HG02588 (cell line): ENCODE data around the gene TMEM229B.

ENCODE experiments used
- ATAC-seq: cut with Tn5 transposase; IDR thresholded peaks from one replicate; pipeline ENCODE4 v1.9.1; 2021; ENCODE audit warnings: mild to moderate bottlenecking, moderate library complexity; ENCODE audit not compliant: unreplicated experiment

TMEM229B gene

DNA sequence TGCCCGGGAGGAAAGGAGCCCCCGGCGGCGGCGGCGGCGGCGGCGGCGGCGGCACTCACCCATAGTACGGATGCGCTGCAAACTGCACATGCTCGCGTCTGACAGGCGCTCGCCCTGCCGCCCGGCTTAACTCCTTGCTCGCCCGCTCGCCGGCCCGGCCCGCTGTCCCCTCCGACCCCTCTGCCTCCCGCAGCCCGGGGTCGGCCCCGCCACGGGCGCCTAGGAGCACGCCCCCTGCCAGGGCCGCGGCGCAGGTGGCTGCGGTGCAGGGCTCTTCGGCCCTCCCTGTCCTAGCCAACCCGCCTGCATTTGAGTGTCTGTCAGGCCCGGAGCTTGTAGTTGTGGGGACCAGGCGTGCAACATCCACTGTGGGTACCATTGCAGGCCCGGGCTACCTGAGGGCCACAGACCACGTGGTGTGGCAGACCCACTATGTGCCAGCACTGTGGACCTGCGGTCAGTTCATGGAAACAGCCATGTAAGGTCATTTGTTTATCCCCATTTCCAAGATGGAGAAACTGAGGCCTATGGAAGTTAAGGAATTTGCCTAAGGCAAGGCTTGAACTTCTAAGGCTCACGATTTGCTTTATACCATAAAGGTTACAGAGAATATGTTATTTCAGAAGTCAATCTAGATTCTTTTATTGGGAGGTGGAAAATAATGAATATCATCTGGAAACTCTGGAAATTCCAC is 27.0 kb upstream of the TMEM229B start:
- ATAC-seq = peak; percentile 49

DNA sequence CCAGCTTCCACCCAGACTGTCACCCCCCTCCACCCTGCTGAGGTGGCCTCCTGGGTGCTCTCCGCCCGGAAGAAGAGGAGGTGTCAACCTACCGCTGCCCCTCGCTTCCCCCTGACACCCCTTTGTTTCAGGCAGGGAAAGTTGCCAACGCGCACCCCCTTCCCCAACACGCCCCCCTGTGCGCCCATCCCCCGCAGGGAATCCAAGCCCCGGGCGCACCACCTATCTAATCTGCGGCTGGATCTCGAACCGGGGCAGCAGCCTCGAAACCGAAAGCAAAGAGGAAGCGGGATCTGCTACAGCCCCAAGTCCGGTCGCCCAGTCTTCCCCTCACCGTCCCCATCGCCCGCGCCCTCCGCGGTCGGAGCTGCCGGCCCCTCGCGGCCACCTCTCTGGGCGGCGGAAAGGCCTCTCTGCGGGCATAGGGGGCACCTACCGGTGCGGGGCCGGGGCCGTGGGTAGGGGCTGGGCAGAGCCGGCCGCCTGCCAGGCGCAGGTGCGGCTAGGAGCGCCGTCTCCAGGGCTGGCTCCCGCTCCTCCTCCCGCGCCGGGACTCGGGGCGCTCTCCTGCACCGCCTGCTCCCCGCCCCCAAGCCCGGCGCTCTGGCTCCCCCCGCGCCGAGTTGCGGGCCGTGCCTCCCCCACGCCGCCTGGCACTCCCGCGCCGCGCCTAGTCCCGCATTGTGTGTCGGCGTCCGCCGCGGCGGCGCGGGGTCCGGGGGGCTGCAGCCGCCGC is 26.3 kb upstream of the TMEM229B start:
- ATAC-seq = peak; percentile 42

DNA sequence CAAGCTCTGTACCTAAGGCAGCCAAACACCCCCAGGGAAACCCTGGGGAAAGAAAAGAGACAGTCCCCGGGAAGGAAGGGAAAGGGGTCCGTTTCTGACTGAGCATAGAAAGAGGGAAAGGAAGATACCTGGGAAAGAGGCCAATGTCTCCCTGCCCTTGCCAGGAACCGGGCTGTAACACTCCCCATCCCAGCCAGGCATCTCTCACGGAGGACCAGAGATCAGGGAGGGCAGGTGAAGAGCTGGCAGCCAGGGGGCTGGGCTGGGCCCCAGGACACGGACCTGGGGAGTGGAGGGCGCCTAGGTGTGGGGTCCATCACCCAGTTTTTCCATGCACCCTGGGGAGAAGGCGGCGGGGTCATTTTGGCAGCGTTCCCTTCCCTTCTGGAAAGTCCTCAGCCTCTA is 25.7 kb upstream of the TMEM229B start:
- no peak for ATAC-seq

DNA sequence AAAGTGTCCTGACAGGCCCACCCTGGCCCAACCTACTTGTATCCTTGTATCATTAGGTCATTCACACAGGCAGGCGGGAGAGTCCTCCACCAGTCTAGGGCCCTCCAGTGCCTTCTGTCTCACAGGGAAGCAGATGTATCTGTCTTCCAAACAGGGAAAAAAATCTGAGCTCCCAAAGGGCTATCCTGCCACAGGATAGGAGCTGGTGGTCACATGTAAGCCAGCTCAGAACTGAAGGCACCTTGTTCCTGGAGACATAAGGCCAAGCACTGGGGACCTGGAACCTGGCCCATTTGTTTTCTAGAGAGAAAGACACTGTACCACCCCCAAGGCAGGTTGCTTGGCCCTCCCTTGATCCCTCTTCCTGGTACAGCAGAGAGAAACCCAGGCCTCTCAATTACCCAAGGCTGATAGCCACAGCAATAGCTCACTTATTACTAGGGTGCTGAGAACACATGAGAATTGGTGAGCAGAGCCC is 25.1 kb upstream of the TMEM229B start:
- no peak for ATAC-seq

DNA sequence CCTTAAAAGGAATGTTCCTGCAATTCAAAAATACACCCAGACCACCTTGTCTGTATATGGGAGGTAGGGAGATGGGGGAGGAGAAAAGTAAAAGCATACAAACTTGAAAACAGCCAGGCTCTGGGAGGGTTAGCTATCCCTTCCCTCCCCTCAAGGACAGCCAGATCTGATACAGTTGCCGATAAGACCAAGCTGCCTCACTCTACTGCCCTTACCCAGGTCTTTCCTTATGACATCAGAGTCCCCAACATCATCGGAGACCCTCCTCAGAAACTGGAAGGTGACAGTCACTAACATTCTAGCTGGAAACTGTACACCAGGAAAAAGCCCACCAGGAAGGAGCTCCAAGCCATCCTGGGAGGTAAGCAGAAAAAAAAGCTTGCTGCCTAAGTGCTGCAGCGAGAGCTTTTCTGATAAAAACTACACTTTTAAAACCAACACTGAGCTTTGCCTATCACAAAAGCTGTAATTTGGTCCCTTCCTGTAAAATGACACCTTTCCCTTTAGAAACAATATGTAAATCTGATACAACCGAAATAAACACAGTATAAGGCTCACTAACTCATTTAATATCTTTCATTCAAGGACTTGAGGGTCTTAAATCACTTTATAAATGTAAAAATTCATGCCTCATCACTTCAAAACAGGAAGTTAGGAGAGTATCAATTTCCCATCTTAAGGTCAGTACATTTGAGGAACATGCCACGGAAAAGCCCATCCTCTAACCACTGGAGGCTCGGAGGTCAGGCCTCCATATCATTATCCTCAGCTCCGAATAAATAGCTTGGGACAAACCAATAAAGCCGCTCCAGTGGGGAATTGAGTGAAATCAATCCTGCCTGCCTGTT is 24.2 kb upstream of the TMEM229B start:
- ATAC-seq = no peak

DNA sequence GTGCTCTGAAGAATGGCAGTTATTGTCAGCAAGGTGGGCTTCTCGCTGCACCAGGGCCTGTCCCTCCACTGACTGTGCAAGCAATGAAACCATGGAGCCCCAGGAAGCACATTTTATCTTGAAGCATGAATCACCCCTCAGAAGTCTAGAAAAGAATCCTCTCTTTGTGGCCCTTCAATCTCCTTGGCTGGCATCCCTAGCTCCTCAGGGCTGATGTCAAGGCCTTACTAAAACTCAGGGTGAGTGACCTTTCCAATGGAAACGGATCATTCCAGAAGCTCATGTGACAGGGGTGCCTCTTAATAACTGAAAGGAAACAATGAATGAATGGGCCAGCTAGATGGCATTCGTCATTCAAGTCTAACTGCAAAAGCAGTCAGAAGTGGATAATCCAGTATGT is 22.3 kb upstream of the TMEM229B start:
- no peak for ATAC-seq

DNA sequence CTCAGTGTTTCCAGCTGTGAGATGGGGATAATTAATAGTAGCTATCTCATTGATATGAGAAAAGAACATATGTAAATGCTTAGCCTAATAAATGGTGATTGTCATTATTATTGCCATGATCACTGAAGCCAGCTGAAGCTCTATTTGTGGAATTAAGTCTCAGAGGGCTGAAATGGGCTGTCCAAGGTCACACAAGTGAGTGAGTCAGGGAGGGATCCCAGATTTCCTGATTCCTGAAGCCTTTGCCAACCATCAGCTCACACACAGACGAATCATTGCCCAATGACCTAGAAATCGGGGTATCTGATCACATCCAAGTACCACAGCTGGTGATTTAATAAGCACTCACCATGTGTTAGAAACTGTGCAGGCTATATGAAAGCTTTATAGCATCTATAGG is 21.6 kb upstream of the TMEM229B start:
- ATAC-seq = no peak

DNA sequence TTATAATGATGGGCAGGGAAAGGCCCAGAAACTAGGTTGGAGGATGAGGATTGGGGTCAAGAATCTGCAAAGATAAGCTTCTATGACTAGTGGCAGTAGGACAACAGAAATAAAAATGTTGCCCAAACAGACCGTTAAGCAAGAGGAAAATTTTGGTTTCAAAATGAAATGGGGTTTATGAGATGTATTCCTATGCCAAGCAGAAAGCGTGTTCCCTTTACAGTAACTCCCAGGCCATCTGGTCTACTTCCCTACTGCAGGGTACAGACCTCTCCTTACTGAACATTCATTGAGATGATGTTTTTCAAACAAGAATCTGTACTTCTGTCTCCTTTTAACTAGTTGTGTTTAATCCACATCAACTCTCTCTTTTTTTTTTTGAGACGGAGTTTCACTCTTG is 20.4 kb upstream of the TMEM229B start:
- ATAC-seq = no peak

DNA sequence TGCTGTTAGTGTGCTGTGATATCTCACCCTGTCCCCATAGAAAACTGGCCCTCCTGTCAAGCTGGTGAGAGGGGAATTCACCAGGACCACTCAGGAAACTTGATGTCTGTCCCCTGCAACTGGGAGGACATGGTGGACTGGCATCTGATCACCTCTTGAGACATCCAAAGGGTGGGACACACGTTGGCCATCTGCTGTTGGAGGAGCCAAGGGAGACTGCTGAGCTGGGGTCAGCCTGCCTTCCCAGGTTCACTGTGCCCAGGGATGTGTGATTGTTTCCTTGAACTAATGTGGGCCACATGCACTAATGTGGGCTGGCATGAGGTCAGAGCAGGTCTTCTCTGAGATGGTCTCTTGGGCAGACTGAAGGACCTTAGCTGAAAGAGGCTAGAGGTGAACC is 16.7 kb upstream of the TMEM229B start:
- ATAC-seq = no peak

DNA sequence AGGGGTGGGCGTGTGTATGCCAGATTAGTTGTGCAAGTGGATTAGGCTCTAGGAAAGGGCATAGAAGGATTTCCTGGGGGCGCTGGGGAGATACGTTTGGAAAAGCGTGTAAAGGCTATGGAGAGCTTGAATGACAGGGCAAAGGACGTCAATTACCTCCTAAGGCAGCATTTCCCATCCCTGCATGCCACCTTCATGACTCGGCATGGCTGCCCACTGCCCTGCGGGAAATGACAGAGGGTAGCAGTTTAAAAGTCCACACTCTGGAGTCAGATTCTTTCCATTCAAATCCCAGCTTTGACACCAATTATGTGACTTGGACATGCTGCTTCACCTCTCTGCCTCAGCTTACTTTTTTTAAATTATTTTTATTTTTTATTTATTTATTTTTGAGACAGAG is 14.8 kb upstream of the TMEM229B start:
- no peak for ATAC-seq

DNA sequence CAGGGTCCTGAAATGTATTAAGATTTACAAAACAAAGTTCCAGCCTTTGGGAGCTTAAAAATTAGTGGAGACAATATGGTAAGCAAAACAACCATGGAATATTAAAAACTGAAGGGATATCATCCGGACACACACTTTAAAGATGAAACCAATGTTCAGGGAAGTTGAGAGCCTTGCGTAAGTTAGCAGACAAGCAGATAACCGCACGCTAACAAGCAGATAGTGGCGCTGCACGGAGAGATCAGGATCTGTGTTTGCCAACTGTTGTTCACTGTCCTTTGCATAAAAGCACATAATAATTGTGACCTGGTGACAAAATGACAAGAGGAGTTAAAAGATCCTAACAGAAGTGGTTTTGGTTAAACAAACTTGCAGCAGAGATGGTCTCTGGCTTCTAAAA is 14.3 kb upstream of the TMEM229B start:
- no peak for ATAC-seq

DNA sequence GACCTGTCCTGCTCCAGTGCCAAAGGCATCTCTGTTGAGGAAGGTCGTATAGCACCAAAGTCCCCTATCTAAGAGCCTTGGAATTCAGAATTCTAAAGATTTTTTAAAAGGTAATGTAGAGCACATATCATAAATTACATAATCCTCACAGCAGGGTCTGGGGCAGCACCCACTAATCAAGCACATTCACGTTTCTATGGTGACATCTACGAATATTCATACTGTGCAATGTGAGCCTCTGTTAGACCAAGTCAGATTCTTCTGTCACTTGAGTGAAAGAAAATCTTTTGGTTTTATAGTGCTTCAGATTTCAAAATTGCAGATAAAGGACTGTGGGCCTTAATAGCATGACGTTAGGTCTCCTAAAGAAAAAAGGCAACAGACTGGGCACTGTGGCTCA is 13.1 kb upstream of the TMEM229B start:
- no peak for ATAC-seq

DNA sequence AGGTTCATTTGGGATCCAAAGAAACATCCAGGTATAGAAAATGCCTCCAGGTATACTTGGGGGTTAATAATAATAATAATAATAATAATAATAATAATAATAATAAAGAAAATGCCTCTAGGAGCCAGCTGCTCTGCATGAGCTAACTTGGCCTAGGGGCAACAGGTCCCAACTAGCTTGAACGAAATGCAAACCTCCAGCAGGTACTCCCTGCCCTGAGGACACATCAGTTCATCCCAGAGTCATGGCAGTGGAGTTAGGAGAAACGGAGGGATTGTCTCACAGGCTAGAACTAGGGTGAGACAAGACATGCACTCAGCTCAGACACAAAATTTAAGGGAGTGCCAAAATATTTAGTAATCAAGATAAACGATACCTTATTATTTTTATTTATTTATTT is 12.5 kb upstream of the TMEM229B start:
- no peak for ATAC-seq

DNA sequence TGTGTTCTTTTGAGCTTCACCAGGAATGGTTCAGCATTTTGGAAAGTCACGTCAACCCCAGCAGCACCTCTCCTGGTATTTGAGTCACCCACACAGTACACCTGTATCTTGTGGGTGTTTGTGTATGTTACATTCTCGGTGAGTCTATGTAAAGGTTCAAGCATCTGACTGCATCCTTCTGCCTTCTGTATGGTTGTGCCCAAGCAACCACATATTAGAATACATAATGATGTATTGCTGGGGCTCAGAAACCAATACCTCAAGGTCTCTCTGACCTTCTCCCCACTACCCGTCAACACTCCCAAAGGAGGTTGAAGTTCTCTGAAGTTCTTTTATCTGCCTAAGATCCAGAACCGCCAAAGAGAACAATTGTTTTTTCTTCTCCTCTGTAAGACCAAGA is 9.2 kb upstream of the TMEM229B start:
- no peak for ATAC-seq

DNA sequence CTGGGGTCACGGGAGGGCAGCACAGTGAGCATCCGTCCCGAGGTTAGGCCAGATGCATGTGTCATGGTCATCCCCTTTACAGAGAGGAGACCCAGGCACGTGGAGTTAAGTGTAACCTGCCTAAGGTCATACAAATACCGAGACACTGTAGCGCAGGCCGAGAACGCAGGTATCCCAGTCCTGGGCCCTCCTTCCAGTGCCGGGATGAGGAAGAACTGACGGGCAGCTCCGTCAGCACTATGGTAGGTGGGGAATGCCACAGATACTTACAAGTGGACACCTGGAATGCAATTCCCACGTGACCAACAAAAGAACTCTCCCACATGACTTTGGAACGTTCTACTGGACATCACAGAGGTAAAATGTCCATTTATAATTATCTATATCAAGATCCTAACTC is 8.7 kb upstream of the TMEM229B start:
- ATAC-seq = no peak

DNA sequence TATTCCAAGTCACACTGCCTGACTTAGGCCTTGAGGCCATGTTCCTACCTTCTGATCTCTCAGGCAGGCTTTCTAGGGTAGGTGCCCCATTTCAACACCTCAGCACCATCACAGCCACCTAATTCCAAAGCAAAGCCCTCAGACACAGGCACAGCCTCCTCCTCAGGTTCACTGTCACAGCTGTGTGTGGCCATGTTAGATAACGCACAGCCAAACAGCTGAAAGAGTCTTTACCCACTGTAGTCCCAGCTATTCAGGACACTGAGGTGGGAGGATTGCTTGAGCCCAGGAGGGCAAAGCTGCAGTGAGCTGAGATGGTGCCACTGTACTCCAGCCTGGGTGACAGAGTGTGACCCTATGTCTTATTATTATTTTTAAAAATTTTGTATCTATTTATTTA is 7.3 kb upstream of the TMEM229B start:
- no peak for ATAC-seq

DNA sequence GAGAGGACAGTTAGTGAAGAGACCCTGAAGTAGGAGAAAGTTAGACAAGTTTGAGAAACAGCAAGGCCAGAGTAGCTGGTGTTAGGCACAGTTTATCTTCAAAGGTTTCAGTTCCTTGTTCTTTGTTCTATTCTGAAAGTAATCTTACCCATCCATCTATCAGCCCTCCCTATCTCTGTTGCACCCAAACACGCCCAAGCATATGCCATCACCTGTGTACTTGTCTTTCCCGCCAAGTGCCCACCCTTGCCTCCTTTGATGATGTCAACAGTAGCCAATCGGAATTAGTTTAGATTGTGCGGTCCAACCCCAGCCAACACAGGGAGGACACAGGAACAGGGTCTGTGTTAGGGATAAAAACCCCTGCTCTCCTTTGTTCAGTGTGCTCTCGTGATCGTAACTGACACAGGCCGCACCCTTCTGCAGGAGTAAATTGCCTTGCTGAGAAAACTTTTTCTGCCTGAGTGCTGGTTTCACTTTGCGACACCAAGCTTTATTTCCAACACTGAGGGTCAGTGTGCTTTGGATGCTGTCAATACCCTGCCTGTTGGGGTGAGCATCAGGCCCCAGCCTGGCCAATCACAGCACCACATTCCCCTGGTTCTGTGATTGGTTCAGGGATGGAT is 4.7 kb upstream of the TMEM229B start:
- no peak for ATAC-seq

DNA sequence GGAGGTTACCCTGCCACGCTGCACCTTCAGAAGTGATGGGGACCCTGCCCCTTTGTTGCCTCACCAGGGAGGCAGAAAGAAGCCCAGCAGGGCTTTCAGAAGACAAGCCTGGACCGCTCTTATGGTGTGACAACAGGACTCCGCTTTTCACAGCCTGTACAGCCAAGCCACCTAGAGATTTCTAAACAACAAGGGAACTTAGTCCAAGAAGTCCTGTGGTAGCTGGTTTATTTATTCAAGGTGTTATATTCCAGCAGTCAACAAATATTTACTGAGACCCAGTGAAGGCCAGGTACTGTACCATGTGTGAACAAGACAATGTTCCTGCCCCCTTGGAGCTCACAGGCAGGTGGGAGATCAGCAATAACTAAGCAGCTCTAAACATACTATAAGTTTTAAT is 4.0 kb upstream of the TMEM229B start:
- ATAC-seq = no peak

DNA sequence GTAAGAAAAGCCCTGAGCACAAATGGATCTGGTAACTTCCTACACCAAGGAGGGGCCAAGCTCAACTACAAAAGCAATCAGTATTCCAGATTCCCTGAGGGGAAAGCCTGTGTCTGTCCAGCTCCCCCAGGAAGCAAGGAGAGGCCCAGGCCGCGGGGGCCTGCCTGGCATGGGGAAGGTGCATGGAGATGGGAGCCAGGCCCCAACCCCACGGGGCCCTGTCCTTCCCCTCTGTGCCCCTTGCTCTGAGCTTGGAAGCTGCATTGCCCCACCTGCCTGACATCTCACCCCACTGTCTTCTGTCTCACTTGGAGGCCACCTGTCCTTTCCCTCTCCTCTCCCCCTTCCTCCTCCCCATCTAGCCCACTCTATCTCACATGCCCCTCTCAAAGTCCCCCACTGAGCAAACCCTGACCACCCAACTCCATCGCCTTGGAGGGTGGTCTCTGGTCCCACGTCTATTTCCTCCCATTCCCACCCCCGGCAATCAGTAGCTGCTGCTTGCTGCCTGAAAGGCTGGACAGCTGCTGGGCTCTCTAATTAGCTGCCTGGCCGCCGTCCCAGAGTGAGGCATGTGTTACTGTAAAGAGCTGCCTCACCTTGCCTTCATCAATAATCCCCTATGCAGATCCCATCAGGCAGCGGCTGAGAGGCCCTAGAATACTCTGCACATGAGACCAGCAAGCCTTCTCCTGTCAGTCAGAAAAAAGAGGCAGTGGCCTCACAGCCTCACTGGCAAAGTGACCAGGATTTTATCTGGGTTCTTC is 3.4 kb upstream of the TMEM229B start:
- ATAC-seq = no peak

DNA sequence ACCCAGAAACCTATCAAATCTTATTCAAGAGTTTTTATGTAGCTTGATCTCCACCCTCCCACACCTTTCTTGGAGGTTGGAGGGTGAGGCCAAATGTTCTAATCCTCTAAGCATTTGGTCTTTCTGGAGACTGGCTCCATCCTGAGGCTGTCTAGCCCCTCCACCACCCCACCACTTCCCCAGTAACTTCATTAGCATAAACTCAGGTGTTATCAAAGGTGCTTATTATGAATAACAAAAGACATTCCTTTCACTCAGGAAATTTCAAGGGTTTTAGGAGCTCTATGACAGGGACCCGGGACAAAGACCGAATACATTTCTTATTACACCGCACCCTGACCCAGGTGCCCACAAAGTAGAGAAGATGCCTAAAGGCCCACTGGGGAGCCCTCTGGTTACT is 2.8 kb upstream of the TMEM229B start:
- no peak for ATAC-seq

DNA sequence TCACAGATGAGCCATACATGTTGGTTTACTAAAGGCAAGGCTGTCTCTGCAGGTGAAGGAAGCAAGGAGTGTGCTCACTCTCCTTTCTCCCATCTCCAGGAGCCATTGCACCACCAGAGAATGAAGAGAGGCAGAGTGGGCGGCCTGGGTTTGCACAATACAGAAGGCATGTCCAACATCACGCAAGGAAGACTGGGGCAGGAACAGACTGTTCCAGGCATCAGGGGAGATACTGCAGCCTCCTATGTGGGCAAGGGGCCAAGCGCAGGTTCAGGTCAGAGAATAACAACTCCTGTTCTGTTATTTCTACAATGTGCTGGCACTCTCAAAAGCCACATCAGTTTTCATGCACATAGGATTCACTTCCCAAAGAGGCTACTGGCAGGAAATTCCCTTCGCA is 1.7 kb upstream of the TMEM229B start:
- ATAC-seq = no peak
